Upper lobe of left lung (tissue), 6 donors: ENCODE data around the gene RNF207. TPM values are rescaled to one million over a fixed set of nuclear protein-coding genes. Genes with fewer than 3 reads are reported as not detected.
A peak's percentile ranks its signal among the peaks of the same experiment; 100 is the strongest.

Experiments used
- ATAC-seq, 2 donors: fragments of 200-7000 bp; cut with Tn5 transposase; one replicate each; pipeline ENCODE4 v1.9.1; 2022; ENCODE audit warnings: mild to moderate bottlenecking in 2 of 2, moderate library complexity in 2 of 2; ENCODE audit not compliant: low FRiP score in 2 of 2
- DNase-seq, 2 donors: peaks; one replicate each; pipeline ENCODE4 v3.0.0-alpha.2; 2019 to 2020
- H3K27ac ChIP-seq, 4 donors: fragments of 200-600 bp; sonication (generic); one replicate each; pipeline ENCODE4 v1.5.1; 2016 to 2019
- H3K27me3 ChIP-seq, 4 donors: fragments of 200-600 bp; sonication (generic); one replicate each; pipeline ENCODE4 v1.5.1; 2017 to 2019
- H3K36me3 ChIP-seq, 4 donors: fragments of 200-600 bp; sonication (generic); one replicate each; pipeline ENCODE4 v1.5.1; 2016 to 2019
- H3K4me1 ChIP-seq, 4 donors: fragments of 200-600 bp; sonication (generic); one replicate each; pipeline ENCODE4 v1.5.1; 2018 to 2019
- H3K4me3 ChIP-seq, 4 donors: fragments of 200-600 bp; sonication (generic); one replicate each; pipeline ENCODE4 v1.5.1; 2017 to 2019; ENCODE audit warnings: mild to moderate bottlenecking in 2 of 4, moderate library complexity in 1 of 4
- H3K9me3 ChIP-seq, 4 donors: fragments of 200-600 bp; sonication (generic); one replicate each; pipeline ENCODE4 v1.5.1; 2018 to 2019
- CTCF ChIP-seq, 6 experiments: fragments of 450-650 bp in 4 of 6; fragments of 200-600 bp in 2 of 6; sonication (generic) in 2 of 6; IDR thresholded peaks; one replicate each; pipeline ENCODE4 v1.5.1; 2016 to 2019; ENCODE audit warnings: antibody characterized with exemption in 6 of 6
- EP300 ChIP-seq, 4 donors: sonication (generic); formaldehyde crosslinking; IDR thresholded peaks; one replicate each; pipeline ENCODE4 v1.5.1; 2017; ENCODE audit warnings: antibody characterized with exemption in 4 of 4, control low read depth in 2 of 4
- POLR2A ChIP-seq, 4 donors: fragments of 450-650 bp; IDR thresholded peaks; one replicate each; pipeline ENCODE4 v1.5.1; 2016 to 2017; ENCODE audit warnings: antibody characterized with exemption in 4 of 4, mild to moderate bottlenecking in 2 of 4
- POLR2AphosphoS5 ChIP-seq, 2 donors: sonication (generic); formaldehyde crosslinking; IDR thresholded peaks; one replicate each; pipeline ENCODE4 v1.5.1; 2017; ENCODE audit warnings: antibody characterized with exemption in 2 of 2
- WGBS, 2 donors: methylation state at CpG; one replicate each; pipeline ENCODE4 v1.1.5; 2017 to 2018; 5-methylcytosine and 5-hydroxymethylcytosine counted together
- total RNA-seq, 6 donors: library from RNA; depleted of rRNA in 4 of 6; stranded (reverse); fragments of >200 nt in 4 of 6; gene quantifications; one replicate each; pipeline versions ENCODE4 v1.1.0 to v1.2.1, GENCODE V29; 2016 to 2021
- donor health status: DM: no; HTN: no; CAD: no; lungs with moderate emphysema.
- donor health status: DM: no; HTN: yes; CAD: no; lungs with severe emphysema.

The RNF207 gene
- total RNA-seq, 6 donors from 2014 or later: 9.8 to 85.9 (median 18.3) TPM

GRCh38 chr1:6176779-6177178, 29.1 kb upstream of the RNF207 start:
- Histone ChIP-seq H3K4me3 (no peak overlapping the region), H3K27me3 (peaks cover 0 to 35% (median 21%) of the 10 kb centered on the region in 4 donors), H3K36me3 (no peaks in the 10 kb centered on the region), H3K9me3 (no peaks in the 10 kb centered on the region), H3K4me1 (peaks cover 15 to 35% (median 18%) of the 10 kb centered on the region in 4 donors), H3K27ac (no peak overlapping the region)
- no peak for DNase-seq
- no peak for ATAC-seq
- no peak for TF ChIP-seq CTCF (IDR thresholded peaks at IDR 0.05)
- no peak for TF ChIP-seq POLR2A (IDR thresholded peaks at IDR 0.05)
- no peak for TF ChIP-seq EP300 (IDR thresholded peaks at IDR 0.05)
- no peak for TF ChIP-seq POLR2AphosphoS5 (IDR thresholded peaks at IDR 0.05)
- 69 to 89% methylated on average over 5 of the region's 5 CpGs for WGBS, 2 donors

- H3K36me3 ChIP-seq: no peaks in the 10 kb centered on the region
- 71% methylated on average over 15 to 18 of the region's 18 CpGs for WGBS, 2 donors
- DNase-seq (no peak), ATAC-seq (no peak)
- peaks cover 15 to 36% (median 18%) of the 10 kb centered on the region in 4 donors for H3K4me1 ChIP-seq
- no peak overlapping the region for H3K27ac ChIP-seq
- H3K27me3 ChIP-seq: peaks cover 0 to 35% (median 21%) of the 10 kb centered on the region in 4 donors
- H3K4me3 ChIP-seq: no peak overlapping the region
- no peaks in the 10 kb centered on the region for H3K9me3 ChIP-seq
- TF ChIP-seq POLR2AphosphoS5 (IDR thresholded peaks at IDR 0.05) (no peak), CTCF (IDR thresholded peaks at IDR 0.05) (no peak), POLR2A (IDR thresholded peaks at IDR 0.05) (no peak), EP300 (IDR thresholded peaks at IDR 0.05) (no peak)
These were observed 28.1 kb upstream of the RNF207 start for GRCh38 chr1:6177681-6178380.

DNA sequence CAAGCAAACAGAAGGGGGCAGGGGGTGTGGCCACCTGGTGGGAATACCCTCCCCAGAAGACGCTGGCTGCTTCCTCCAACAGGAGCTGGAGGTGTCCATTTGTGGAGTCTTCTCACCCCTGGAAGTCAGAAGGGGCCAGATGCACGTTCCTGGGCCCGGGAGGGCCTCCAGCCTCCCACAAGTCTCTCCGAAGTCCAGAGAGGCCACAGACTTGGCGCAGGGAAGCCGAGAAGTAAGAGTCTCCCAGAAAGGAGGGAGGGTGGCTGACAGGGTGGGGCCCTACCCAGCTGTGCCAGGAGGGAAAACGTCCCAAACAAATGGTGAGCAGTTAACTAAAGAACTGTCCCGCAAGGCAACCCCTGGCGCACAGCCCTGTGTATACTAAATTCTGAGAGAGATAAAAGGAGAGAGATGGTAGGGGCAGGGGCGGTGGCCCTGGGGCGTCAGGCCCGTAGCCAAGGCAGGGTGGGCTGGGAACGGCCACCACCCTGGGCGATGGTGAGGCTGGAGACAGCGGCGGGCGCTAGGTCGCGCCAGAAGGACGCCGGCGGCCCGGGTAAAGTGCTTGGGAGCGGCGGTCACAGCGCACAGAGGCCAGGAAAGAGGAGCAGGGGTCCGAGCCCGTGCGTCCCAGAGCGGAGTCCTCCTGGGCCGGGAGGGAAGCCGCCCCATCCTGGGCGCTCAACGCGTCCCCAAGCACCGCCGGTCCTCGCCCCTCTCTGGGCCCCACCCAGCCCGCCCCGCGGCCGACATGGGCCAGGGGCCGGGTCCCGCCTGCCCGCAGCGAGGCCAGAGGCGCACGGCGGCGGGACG, 27.0 kb upstream of the RNF207 start:
- WGBS, 2 donors: 6 to 15% methylated on average over 7 to 29 of the region's 51 CpGs
- Histone ChIP-seq H3K9me3 (no peaks in the 10 kb centered on the region), H3K36me3 (no peaks in the 10 kb centered on the region), H3K27me3 (peaks cover 0 to 35% (median 21%) of the 10 kb centered on the region in 4 donors), H3K4me1 (peaks cover 15 to 36% (median 18%) of the 10 kb centered on the region in 4 donors), H3K4me3 (peak overlapping the region in 3 of 4 donors; percentile 17 to 21 (median 20)), H3K27ac (no peak overlapping the region)
- ATAC-seq (no peak), DNase-seq (peak in 1 of 2 donors; percentile 72)
- no peak for TF ChIP-seq POLR2A (IDR thresholded peaks at IDR 0.05)
- TF ChIP-seq CTCF (IDR thresholded peaks at IDR 0.05): no peak

DNA sequence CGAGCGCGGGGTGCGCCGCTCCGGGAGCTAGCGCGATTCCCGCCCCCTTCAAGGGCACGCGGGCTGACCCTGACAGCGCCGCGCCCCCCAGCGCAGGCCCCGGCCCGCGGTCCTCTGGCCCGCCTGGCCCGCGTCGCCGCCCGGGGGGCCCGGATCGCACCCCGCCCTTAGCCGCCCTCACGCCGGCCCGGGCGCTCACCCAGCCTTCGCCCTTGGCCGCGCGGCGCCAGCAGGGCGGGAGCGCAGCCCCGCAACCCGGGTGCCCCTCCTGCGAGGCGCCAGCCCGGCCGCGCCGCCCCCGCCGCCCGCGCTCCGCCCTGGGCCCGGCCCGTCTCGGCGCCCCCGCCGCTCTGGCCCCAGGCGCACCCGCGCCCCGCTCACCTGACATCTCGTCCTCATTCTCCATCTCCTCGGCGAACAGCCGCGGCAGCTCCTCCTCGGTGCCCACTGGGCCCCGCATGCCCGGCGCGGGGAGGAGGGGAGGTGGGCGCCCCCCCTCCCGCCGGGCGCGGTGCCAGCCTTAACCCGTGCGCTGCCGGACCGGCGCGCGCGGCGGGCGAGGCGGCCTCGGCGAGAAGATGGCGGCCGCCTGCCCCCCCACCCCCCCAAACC, 26.2 kb upstream of the RNF207 start:
- peaks cover 0 to 4% (median 2%) of the 10 kb centered on the region in 4 donors for H3K36me3 ChIP-seq
- no peak overlapping the region for H3K27ac ChIP-seq
- peaks cover 0 to 35% (median 21%) of the 10 kb centered on the region in 4 donors for H3K27me3 ChIP-seq
- no CpG with 5 or more reads among the region's 92 CpGs for WGBS, 2 donors
- H3K4me3 ChIP-seq: peak overlapping the region in 3 of 4 donors; percentile 21 to 33 (median 29)
- ATAC-seq (no peak), DNase-seq (peak in 1 of 2 donors; percentile 77)
- TF ChIP-seq POLR2A (IDR thresholded peaks at IDR 0.05) (no peak), POLR2AphosphoS5 (IDR thresholded peaks at IDR 0.05) (no peak), CTCF (IDR thresholded peaks at IDR 0.05) (no peak), EP300 (IDR thresholded peaks at IDR 0.05) (no peak)
- peaks cover 15 to 36% (median 18%) of the 10 kb centered on the region in 4 donors for H3K4me1 ChIP-seq
- H3K9me3 ChIP-seq: no peaks in the 10 kb centered on the region
